SIG-M5 treated with dmso at 0.1 percent for 504 hours (cell line): ENCODE results near the gene ANKRD22.
"Not testable (repeated sequence)": the region's sequence is repeated elsewhere in the genome, so short reads cannot be mapped to it uniquely, and the experiment has no call there.

Source experiments
- DNase-seq: peaks from one replicate; lab custom pipeline; 2025; ENCODE audit not compliant: unreplicated experiment; lab: John Stamatoyannopoulos, UW

The ANKRD22 gene

DNA sequence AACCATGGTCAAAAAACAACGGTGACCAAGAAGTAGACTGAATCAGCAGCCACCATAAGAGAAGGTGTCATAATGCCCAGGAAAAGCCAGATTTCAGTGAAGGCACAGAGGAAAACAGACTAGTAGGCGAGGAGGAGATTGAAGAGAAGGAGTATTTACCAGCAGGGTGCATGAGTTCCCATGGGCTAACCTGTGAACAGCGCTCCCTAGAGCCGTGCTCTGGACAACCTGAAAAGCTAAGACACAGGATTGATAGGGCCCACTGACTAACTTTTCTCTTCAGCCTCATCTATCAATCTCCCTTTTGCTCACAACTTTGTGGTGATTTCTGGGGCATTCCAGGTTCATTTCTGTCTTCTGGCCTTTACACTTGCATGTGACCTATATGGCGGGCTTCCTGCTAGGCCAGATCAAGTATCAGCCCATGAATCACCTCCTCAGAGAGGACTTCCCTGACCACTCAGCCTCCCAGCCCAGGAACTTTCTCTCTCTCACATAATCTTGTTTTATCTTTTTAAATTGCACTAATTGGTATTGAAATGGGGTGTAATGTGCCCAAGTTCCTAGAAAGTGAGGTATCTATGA, 12.8 kb downstream of the ANKRD22 start:
- DNase-seq: no peak

GRCh38 chr10:88837632-88838031, 14.0 kb downstream of the ANKRD22 start:
- DNase-seq: not testable (repeated sequence)

DNA sequence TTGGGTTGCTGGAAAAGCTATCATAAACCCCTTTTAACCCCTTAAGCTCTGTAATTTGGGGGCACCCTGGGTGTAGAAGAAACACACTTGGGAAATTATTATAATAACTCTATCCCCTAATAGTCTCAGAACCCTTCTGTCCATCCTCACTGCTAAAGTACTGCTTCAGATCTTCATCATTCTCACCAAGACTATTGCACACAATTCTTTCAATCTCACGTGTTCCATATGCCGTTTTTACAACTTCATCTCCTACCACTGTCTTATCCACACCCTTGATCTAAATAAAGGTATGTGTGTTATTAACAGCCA, 15.8 kb downstream of the ANKRD22 start:
- DNase-seq: no peak

DNA sequence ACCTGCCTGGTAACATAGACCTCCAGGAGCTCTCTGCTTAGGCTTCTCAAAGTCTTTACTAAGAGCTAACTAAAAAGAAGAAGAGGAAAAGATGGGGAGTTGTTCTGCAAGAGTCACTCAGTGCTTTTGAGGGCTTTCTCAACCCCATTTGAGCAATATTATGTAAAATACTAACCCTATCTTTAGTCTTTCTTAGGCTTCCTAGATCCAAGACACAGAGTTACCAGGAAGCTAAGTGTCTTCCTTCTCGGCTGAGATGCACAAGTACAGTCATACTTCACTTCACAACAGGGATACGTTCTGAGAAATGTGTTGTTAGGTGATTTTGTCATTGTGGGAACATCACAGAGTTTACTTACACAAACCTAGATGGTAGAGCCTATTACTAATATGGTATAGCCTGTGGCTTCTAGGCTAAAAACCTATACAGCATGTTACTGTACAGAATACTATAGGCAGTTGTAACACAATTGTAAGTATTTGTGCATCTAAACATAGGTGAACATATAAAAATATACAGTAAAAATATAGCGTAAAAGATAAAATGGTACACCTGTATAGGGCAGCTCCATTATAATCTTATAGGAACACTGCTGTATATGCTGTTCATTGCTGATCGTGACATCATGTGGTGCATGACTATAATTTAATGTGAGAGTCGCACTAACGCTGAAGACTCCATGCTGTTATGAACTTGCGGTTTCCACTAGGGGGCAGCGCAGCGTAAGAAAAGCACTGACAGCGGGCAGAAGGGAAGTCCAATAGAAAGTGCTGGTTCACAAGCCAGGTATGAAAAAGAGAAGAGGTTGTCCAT, 16.3 kb downstream of the ANKRD22 start:
- DNase-seq: peak; percentile 86

DNA sequence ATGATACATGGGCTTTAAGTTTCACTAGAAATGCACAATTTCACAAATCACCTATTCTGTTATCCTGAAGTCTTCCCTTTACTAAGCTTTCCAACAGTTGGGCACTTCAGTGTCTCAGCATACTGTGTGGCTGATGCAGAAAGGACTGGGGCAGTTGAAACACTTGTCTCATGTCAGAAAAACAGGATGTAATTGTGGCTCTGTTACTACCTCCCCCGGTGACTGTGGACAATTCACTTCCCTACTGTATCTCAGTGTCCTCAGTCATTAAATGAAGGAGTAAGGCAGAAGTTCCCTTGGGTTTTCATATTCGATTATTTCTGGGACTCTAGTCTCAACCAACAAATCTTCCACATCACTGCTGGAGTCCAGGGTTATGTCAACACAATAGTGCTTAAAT, 17.9 kb downstream of the ANKRD22 start:
- DNase-seq: peak; percentile 60

DNA sequence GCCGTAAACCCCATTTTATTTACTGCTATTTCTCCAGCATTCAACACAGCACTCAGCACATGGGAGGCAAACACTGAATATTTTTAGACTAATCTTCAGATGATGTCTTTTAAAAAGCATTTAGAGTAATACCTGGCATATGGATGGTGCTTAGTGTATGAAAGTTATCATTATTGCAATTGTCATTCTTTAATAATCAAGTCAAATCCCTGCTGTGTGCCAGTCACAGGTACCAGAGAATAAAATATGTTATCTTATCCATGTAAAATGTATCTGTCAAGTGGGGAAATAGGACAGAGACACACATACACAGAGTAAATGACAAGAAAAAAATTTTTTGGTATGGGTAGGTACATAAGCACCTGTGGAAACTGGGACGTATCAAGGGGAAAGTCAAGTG, 18.5 kb downstream of the ANKRD22 start:
- DNase-seq: no peak

GRCh38 chr10:88832376-88832775, 19.3 kb downstream of the ANKRD22 start:
- DNase-seq: no peak

DNA sequence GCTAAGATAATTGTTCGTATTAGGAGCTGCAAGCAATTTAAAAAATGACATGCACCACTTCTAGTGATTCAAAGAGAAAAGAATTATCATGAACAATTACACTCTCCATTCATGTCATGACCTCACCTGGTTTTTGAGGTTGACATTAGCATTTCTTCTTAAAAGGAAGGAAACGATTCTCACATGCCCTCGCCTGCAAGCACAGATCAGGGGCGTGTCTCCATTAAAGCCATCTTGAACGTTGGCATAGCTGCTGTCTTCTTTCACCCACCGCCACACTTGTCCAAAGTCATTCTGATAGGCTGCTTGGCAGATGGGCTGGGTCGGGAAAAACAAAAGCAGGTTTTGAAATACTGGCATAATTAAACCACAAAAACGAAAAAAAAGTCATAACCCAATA, 19.9 kb downstream of the ANKRD22 start:
- DNase-seq: no peak

DNA sequence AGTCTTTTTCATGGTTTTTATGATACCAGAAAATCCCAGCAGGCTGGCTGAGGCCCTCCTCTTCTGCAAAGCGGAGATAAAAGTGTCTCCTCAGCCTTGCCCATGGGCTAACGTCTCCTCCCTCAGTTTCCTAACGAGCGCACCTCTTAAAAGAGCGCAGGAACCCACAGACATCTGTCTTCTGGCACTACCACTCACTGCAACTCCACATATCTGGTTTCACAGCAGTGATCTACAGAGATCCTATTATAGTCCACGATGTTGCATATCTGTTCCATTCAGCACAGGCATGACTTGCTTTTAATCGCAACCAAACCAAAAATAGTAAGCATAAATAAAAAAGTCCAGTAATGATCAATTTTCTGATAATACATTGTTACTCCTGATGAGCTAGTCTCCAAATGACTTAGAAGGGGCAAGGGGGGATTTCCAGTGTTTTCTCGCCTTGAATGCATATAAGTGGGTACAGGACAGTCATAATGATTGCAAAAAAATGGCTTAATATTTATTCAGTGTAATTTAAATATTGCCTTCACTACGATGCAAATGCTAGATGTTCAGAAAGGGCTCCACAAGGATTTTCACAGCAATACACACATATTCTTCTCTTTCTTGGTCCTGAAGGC, 20.9 kb downstream of the ANKRD22 start:
- DNase-seq: no peak

DNA sequence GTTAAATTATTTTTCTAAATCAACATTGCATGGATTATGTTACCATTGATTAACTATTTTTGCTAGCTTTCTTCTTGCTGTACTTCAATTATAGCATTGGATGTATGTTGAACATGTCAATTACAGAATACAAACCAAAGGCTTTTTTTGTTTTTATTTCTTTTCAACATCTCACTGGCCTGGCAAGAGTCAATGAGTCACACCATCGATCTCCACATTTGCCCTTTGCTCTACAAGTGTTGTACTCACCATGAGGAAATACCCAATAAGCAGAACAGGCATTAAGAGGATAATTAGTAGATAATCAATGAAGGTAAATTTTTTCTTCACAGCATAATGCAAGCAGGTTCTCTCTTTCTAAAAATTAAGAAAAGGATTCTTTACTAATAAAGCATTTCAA, 23.3 kb downstream of the ANKRD22 start:
- no peak for DNase-seq

- no peak for DNase-seq
Observed at GRCh38 chr10:88827671-88828070, 24.0 kb downstream of the ANKRD22 start.

- DNase-seq: no peak
Observed at GRCh38 chr10:88826388-88826787, 25.3 kb downstream of the ANKRD22 start.

GRCh38 chr10:88820748-88821401, 30.8 kb downstream of the ANKRD22 start:
- DNase-seq: no peak

DNA sequence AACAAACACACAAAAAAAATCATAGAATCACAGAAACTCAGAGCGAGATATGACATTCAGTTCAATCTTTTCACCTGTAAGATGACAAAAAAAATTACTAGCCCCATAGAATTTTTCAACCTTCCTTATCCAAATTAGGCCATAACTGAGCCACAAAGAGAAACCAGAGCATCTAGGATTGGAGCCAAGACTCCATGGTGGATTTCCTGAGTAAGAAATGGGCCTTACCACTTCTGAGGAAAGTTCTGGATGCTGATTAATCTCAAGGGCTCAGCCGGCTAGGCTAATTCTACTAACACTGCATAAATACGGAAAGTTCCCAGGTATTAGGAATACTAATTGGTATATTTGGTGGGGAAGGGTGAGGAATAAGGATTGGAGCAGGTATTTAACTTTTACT, 32.4 kb downstream of the ANKRD22 start:
- no peak for DNase-seq

GRCh38 chr10:88813200-88813599, 38.4 kb downstream of the ANKRD22 start:
- no peak for DNase-seq

GRCh38 chr10:88810196-88810961, 41.3 kb downstream of the ANKRD22 start:
- DNase-seq: peak; percentile 63

GRCh38 chr10:88809621-88810020, 42.0 kb downstream of the ANKRD22 start:
- no peak for DNase-seq

DNA sequence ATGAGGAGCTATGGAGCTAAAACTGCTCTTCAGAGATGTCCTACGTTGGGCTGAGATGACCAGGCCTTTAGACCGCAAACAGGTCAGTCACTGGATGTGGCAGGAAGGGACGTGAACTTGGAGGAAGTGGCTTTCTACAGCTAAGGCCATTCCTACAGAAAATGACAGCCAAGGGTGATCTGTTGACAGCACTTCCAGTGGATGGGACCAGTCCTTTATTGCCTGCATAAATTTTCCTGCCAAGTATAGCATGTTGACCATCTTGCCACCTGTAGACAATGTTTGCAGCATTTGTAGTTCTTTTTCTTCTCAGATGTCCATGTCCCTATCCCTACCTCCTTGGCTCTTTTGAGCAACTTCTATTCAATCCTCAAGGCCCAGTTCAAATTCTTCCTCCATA, 45.7 kb downstream of the ANKRD22 start:
- DNase-seq: no peak

DNA sequence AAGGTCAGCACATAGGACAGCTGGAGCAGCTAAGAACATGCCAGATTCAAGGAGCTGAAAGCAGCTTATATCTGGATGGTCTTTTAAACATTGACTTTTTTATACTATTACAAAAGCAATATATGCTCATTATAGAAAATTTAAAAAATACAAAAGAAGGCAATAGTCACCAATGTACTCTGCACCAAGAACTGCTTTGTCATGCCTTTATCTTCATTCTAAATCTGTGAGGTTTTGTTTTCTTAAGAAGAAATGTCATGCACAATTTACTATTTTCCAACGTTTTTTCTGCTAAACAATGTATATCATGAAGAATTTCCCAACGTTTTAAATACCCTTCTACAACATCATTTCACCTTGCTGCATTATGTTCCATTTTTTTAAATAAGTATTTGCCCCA, 46.3 kb downstream of the ANKRD22 start:
- DNase-seq: no peak

GRCh38 chr10:88804083-88804812, 47.4 kb downstream of the ANKRD22 start:
- no peak for DNase-seq

DNA sequence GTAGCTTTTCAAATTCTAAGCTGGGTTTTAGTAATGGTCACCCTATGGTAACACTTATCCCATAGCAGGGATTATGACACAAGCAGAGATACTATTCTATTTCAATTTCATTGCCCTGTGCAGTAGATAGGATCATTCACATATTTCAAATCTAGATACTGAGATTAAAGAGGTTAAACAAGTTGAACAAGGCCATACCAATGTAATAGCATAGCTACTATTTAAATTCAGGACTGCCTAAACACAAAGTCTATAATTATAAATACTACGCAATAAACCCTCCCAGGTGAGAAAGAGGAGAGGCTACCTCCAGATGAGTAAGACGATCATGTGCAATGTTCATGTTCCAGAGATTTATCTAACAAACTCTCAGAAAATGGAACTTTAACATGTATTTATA, 48.0 kb downstream of the ANKRD22 start:
- DNase-seq: no peak
